Right lobe of liver (tissue), 6 donors: ENCODE data around the gene TSSK3. TPM values are rescaled to one million over a fixed set of nuclear protein-coding genes. Genes with fewer than 3 reads are reported as not detected.

Experiments used
- ATAC-seq, 4 donors: fragments of 200-7000 bp; cut with Tn5 transposase; one replicate each; pipeline ENCODE4 v1.9.1; 2020; ENCODE audit warnings: mild to moderate bottlenecking in 4 of 4, moderate library complexity in 4 of 4
- DNase-seq, 3 donors: peaks; one replicate each; pipeline ENCODE4 v3.0.0-alpha.2; 2020
- H3K27ac ChIP-seq, 3 donors: fragments of 200-600 bp; one replicate each; pipeline ENCODE4 v1.8.0; 2022
- H3K27me3 ChIP-seq, 2 donors: fragments of 200-600 bp; one replicate each; pipeline ENCODE4 v1.8.0; 2022
- H3K36me3 ChIP-seq, 4 donors: fragments of 200-600 bp; sonication (generic) in 1 of 4; one replicate each; pipeline versions ENCODE4 v1.5.1 to v1.8.0; 2017 to 2022; ENCODE audit warnings: control low read depth in 1 of 4
- H3K4me1 ChIP-seq, 4 donors: fragments of 200-600 bp; sonication (generic) in 1 of 4; one replicate each; pipeline versions ENCODE4 v1.5.1 to v1.8.0; 2017 to 2022; ENCODE audit warnings: control low read depth in 1 of 4
- H3K4me3 ChIP-seq, 3 donors: fragments of 200-600 bp; one replicate each; pipeline ENCODE4 v1.8.0; 2022
- H3K9me3 ChIP-seq, 4 donors: fragments of 200-600 bp; sonication (generic) in 1 of 4; one replicate each; pipeline versions ENCODE4 v1.5.1 to v1.8.0; 2017 to 2022; ENCODE audit warnings: control low read depth in 1 of 4
- CTCF ChIP-seq, 4 donors: fragments of 200-600 bp in 3 of 4; fragments of 450-650 bp in 1 of 4; IDR thresholded peaks; one replicate each; pipeline versions ENCODE4 v1.5.1 to v1.8.0; 2016 to 2022; ENCODE audit warnings: antibody characterized with exemption in 4 of 4, mild to moderate bottlenecking in 2 of 4
- POLR2A ChIP-seq: fragments of 450-650 bp; IDR thresholded peaks from one replicate; pipeline ENCODE4 v1.6.1; 2017; ENCODE audit warnings: antibody characterized with exemption, mild to moderate bottlenecking
- WGBS: methylation state at CpG from one replicate; pipeline ENCODE4 v1.1.6; 2018; ENCODE audit warnings: low coverage, low lambda C conversion rate; ENCODE audit not compliant: insufficient coverage; ENCODE audit errors: missing lambda C conversion rate; 5-methylcytosine and 5-hydroxymethylcytosine counted together
- intact Hi-C, 2 donors: fragments of 100-400 bp; cut with DNase I; formaldehyde crosslinking; loops; one replicate each; pipeline versions ENCODE4 v1.11.2 to v1.14.1; 2022
- total RNA-seq, 6 experiments: library from RNA; depleted of rRNA in 2 of 6; stranded (reverse); fragments of >200 nt in 2 of 6; fragmentation: NEBNext Ultra II Directional in 3 of 6; extraction: Animal tissue kit (Norgen Biotek cat#: 25700) in 3 of 6; gene quantifications; one replicate each; pipeline versions ENCODE4 v1.1.0 to v1.2.4, GENCODE V29; 2016 to 2023
- donor health status: DM: no; HTN: yes; CAD: no.
- donor health status: DM: no; HTN: no; CAD: no.
- donor health status: DM: no; HTN: no; CAD: no.
- donor health status: DM: no; HTN: yes; CAD: no.
- donor health status: DM: no; HTN: yes; CAD: no.

TSSK3 gene
- total RNA-seq, 6 experiments from 2014 or later, result 0.49 to 1.6 (median 0.85) TPM

DNA sequence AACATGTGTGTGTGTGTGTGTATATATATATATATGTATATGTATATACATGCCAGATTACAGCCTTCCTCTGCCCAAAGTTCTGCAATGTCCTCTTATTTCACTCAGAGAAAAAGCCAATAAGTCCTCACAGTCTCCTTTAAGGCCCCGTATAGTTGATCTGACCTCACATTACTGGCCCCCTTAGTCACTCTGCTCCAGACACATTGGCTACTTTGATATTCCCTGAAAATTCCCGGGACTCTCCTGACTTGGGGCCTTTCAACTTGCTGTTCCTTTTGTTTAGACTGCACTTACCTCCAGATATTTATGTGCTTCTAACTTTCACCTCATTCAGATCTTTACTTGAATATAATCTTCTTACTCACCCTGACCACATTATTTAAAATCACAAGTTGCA is 36.1 kb downstream of the TSSK3 start:
- ATAC-seq (no peak), DNase-seq (no peak)
- no peaks in the 10 kb centered on the region for H3K36me3 ChIP-seq
- H3K27me3 ChIP-seq, result no peaks in the 10 kb centered on the region
- H3K4me3 ChIP-seq, result no peak overlapping the region
- 59% methylated on average over 2 of the region's 2 CpGs for WGBS
- no peak overlapping the region for H3K27ac ChIP-seq
- intact Hi-C loops, result no loop called here
- H3K4me1 ChIP-seq, result peaks cover 0 to 14% (median under 1%) of the 10 kb centered on the region in 4 donors
- no peaks in the 10 kb centered on the region for H3K9me3 ChIP-seq
- TF ChIP-seq CTCF (IDR thresholded peaks at IDR 0.05), result no peak
- TF ChIP-seq POLR2A, result no peak

DNA sequence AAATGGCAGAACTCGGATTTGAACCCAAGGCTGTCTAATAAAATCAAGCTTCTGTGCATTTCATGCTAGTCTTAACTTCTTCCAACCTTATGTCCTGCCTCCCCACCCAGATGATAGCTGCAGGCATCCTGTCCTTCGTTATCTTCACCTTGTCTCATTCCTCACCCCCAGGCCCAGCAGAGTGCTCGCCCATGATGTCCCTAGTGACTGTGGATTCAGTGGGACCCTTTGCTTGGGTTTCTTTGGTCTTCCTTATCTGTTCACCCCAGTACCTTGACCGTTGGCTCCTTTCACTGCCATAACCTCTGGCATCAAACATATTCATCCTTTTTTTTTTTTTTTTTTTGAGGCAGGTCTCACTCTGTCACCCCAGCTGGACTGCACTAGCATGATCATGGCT is 37.5 kb downstream of the TSSK3 start:
- 65% methylated on average over 4 of the region's 4 CpGs for WGBS
- no peak for DNase-seq
- Histone ChIP-seq H3K36me3 (no peaks in the 10 kb centered on the region), H3K9me3 (no peaks in the 10 kb centered on the region), H3K4me1 (peaks cover 0 to 12% (median 0%) of the 10 kb centered on the region in 4 donors), H3K27me3 (no peaks in the 10 kb centered on the region), H3K4me3 (no peak overlapping the region), H3K27ac (no peak overlapping the region)
- intact Hi-C loops, result no loop called here
- TF ChIP-seq POLR2A (no peak), CTCF (IDR thresholded peaks at IDR 0.05) (no peak)
- no peak for ATAC-seq

DNA sequence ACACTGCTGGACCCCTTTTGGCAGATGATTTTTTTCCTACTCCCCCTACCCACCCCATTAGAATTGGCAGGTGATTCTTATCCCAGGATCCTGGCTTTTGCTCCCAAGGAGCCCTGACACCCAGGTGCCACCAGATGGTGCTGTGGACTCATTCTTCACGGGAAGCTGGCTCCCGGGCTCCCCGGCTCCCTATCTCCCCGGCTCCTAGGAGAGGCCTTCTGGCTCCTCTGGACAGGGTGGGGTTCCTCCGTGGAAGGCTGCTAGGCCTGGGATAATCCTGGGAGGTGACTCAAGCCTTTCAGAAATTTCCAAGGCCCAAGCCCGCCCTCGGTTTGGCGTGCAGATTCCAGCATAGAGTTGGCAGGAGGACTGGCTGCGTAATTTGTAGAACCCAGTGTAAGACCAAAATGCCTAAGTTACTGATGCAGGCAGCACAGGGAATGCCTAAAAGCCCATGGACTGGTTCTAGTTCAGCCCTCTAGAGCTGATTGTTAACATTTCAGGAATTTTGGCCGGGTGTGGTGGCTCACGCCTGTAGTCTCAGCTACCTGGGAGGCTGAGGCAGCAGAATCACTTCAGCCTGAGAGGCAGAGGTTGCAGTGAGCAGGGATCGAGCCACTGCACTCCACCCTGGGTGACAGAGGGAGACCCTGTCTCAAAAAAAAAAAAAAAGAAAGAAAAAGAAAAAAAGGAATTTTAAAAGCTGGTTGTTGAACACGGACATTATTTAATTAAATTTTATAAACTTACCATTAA is 38.7 kb downstream of the TSSK3 start:
- intact Hi-C loops, result no loop called here
- H3K9me3 ChIP-seq, result no peaks in the 10 kb centered on the region
- TF ChIP-seq CTCF (IDR thresholded peaks at IDR 0.05) (peak; percentile 84 to 91 (median 88)), POLR2A (no peak)
- no peaks in the 10 kb centered on the region for H3K36me3 ChIP-seq
- H3K4me3 ChIP-seq, result no peak overlapping the region
- no peak overlapping the region for H3K27ac ChIP-seq
- WGBS, result 51% methylated on average over 7 of the region's 13 CpGs
- ATAC-seq, result peak; percentile 97 to 99 (median 99)
- H3K4me1 ChIP-seq, result peaks cover 0 to 11% (median 0%) of the 10 kb centered on the region in 4 donors
- no peaks in the 10 kb centered on the region for H3K27me3 ChIP-seq
- DNase-seq, result peak; percentile 82 to 85 (median 84)

DNA sequence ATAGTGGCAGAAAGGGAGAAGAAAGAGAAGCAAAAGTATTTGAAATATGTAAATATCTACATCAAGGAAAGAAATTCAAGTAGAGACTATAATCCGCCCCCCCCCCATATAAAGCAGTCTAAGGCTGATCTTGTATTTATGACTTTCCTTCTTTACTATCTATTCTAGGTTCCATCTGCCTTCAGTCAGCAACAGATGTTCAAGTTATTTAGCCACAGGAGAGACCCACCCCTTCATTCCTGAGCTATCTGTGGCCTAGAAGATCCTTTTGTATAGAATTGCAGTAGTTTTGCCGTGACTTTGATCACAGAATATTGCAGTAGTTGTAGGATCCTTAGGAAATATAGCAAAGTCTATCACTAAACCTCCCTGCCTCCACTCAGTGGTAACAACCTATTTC is 42.6 kb downstream of the TSSK3 start:
- no peak for DNase-seq
- Histone ChIP-seq H3K4me3 (no peak overlapping the region), H3K27ac (no peak overlapping the region), H3K9me3 (no peaks in the 10 kb centered on the region), H3K36me3 (no peaks in the 10 kb centered on the region), H3K27me3 (no peaks in the 10 kb centered on the region), H3K4me1 (peaks cover 0 to 25% (median 0%) of the 10 kb centered on the region in 4 donors)
- intact Hi-C loops, result no loop called here
- no peak for TF ChIP-seq POLR2A
- no peak for TF ChIP-seq CTCF (IDR thresholded peaks at IDR 0.05)
- no peak for ATAC-seq
- WGBS, result 33% methylated on average over 2 of the region's 2 CpGs
